Activated T-cell treated with anti-CD3 and anti-CD28 coated beads for 48 hours (primary cell): ENCODE results near the gene ADGRA3.
"Not testable (repeated sequence)": the region's sequence is repeated elsewhere in the genome, so short reads cannot be mapped to it uniquely, and the experiment has no call there.

ENCODE experiments used
- DNase-seq: peaks from one replicate; pipeline ENCODE4 v3.0.0-alpha.2; 2020; ENCODE audit warnings: low read depth

ADGRA3 gene

DNA sequence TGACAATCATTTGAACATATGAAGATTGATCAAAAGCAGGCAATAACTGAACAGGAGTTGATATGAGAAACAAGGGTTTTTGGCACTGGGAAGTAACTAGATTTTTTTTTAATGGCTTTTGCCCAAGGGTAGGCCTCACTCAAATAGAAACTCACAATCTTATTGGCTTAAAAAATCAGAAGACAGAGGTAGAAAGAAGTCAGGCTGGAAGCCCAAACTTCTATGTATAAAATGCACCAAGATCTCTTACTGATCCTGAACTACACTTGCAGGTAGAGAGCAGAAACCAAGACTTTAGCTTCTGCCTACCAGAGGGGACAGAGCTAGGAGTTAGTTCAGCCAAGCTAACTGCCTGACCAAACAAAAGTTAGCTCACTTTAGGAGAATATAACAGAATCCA is 74.9 kb downstream of the ADGRA3 start:
- DNase-seq, result no peak

DNA sequence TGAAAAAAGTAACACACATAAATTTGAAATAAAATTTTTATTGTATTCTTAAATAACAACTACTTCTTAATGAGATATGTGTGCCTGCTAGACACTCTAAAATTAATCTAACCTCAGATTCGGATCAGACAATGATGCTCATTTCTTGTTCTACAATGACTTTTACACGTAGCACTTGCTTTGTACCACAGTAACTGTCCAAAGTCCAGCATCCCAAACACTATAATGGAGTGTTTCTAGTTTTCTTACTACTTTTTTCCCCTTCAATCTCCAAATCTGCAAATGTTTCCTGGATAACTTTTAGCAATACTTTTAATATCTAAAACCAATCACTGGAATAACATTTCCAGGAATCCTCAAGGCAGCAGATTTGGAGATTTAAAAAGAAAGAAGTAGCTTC is 75.9 kb downstream of the ADGRA3 start:
- DNase-seq, result no peak

DNA sequence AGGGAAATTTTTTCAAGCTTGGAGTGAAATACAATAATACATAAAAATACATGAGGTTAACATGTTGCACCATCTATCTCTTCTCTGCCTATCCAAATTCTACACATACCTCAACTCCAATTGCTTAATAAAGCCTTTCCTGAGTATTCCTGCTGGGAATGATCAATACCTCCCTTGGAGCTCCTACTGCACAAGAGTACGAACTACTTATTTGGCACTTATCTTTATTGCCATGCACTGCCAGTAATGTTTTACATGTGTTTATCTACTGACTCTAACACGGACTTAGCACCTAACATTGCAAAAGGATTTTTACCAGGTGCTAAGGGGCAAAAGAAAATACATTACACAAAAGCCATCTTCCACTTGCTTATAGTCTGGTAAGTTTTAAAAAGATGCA is 80.2 kb downstream of the ADGRA3 start:
- DNase-seq, result no peak

DNA sequence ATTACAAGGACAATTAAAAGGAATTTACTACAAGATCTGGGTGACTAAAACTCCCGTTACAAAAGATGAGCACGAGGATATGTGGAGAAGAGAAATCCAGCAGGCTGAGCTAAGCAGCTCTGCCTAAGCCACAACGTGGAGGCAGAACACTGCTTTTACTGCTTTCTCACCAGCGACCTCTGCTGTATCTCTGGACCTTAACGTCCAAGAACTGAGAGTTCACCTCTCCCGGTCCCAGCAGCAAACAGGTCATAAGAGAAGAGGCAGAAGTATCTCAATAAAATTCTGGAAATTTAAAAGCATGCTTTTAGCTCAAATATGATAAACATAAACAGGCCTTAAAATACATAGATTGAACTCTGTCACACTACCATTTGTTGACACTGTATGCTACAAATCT is 81.0 kb downstream of the ADGRA3 start:
- DNase-seq, result no peak

DNA sequence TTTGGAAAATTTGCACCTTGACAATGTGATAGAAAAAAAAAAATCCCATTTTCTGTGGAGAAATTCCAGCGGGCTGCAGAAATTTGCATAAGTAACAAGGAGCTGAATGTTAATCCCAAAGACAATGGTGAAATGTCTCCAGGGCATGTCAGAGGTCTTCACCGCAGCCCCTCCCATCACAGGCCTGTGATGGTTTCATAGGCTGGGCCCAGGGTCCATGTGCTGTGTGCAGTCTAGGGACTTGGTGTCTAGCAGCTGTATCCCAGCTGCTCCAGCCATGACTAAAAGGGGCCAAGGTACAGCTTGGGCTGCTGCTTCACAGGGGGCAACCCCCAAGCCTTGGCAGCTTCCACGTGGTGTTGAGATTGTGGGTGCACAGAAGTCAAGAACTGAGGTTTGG is 85.2 kb downstream of the ADGRA3 start:
- DNase-seq, result no peak

DNA sequence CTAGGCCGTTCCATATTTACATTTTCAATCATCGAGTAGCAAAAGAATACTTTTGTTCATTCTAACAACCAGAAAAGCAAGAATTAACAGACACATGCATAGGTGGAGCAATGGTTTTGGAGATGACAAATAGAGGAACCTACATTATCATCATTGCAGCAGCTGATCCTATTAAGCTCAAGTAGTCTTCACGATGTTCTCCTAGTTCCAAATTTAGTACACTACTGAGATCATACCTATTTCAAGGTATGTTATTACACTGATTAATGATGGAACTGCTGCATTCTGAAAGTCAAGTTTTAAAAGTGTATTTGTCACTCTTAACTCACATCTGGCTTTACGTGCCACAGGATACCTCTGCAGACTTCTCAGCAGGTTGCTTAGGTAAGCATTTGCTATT is 87.4 kb downstream of the ADGRA3 start:
- no peak for DNase-seq

DNA sequence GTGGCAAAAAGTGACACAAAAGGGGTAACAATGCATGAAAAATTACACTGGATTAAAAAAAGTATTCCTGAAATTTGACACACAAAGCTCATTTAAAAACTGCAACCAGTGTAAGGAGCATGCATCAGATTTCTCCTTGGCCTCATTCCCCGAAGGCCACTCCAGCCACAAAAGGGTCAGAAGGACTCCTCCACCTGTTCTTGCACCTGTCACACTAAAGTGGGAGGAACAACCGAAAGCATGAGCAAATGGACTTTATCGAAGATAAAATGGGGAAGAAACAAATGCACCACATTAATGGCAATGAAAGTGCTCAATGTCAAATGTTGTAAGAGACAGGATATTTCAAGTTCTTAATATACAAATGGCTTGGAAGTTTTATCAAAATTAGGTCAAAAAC is 88.2 kb downstream of the ADGRA3 start:
- no peak for DNase-seq

DNA sequence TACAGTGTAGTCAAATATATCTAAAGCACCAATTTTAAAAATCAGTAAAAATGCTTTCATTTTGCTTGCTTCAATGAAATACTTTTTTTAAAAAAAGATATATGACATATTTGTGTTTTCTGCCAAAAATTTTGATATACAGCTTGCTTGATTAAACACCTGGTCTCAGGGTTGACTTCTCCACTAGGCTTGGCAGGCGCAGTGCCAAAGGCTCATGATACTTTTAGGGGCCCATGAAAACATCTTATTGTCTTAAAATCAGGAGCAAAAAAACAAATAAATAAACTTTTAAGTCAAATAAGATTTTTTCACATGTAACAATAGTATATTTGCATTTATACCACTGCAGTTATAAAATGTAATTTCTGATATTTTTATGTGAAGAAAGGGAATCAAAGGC is 95.6 kb downstream of the ADGRA3 start:
- no peak for DNase-seq

DNA sequence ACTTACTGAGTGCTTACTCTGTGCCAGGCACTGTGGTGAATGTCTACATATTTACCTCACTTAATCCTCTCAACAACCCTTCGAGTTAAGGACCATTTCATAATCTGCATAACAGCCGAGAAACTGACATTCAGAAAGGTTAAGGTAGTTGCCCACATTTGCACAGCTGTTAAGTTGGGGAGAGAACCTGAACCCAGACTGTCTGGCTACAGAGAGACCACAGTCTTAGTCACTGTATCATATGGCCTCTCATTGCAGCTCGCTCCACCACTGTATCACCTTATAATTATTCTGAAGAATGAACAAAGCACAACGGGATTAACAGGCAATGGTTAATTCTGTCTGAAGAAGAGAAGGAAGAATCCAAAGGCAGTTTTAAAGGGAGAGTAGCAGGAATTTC is 98.5 kb downstream of the ADGRA3 start:
- no peak for DNase-seq

DNA sequence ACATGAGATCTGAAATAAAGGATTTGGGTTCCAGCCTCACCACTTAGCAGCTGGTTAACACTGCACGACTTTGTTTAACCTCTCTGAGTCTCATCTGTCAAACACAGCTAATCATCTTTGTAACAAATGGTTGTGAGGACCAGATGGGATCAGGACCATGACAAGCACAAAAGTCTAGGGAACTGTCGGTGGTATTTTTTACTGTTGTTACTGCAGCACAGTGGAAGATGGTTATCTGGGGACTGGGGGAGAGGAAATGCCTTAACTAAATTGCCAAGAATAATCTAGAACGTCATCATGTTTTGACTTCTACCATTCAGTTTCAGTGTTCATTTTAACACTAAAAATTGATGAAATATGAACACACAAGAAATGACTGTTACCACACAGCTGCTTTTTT is 99.5 kb downstream of the ADGRA3 start:
- no peak for DNase-seq

DNA sequence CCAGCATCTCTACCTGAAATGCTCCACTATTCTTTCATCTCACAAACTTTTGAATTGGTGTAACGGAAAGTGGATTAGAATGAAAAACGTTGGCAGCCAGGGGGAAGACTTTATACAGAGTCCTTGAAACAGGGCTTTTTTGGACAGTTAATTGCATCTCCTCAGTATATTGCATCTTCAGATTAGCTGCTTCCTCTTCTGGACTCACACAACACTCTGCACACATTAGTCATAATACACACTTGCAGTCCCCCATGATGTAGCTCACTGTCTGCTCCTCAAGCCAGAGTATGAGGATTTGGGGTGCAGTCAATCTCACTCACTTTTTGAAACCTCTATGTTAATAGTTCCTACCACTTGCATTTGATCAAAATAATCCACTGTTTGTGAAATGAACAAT is 101.0 kb downstream of the ADGRA3 start:
- DNase-seq, result no peak

DNA sequence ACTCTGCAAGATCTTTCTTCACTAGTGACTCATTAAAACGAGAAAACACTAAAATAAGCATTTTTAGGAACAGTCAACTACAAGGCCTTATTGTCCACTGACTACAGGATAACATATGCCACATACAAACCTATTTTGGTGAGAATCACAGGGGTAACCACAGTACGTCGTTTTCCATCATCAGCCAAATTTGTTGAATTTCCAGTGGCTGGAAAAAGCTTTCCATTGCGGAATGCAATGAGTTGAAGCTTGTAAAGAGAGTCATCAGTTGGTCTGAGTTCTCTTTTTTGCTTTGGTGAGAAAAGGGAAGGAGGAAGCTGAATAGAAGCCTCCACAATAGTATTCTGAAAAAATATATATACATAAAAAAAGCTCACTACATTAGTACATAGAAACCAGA is 102.4 kb downstream of the ADGRA3 start:
- no peak for DNase-seq

DNA sequence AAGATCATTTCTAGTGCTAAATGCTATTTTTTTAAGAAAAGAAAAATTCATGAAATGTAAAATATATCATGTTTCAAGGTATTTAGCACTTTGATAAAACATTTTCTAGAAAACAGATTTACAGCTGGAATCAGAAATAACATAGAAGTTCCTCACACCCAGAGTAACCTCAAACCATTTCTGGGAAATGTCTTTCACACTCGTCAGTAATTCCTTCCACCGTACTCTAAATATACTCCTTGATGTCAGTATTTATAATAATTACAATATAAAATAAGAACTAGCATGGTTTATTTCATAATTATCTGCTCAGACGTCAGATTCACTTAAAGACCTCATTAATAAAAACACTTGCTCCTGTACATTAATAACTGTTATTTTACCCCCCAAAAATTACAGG is 103.9 kb downstream of the ADGRA3 start:
- DNase-seq, result no peak

DNA sequence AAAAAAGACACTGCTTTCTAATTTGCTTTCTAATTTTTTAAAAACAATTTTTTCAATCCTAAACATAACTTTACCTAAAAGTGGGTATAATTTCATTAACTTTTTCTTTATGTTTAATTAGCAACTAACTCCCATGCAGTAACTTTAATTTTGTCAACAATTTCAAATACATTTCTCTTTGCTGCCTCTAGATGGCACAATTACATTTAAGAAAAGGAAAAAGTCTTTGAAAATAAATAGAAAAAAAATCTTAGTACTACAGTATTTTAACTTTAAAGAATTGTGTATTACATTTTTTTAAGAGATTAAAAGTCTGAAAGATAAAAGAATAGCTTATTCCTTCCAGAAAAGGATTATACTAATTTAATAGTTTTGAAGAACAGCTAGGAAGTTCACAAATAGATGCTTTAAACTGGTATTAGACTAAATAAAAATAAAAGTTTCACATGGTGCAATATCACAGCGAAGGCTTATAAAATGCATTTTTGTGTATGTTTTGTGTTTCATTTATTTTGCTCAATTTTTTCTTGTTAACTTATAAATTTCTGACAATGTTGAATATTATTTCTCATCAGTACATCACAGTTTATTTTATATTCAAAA is 105.1 kb downstream of the ADGRA3 start:
- DNase-seq, result no peak

DNA sequence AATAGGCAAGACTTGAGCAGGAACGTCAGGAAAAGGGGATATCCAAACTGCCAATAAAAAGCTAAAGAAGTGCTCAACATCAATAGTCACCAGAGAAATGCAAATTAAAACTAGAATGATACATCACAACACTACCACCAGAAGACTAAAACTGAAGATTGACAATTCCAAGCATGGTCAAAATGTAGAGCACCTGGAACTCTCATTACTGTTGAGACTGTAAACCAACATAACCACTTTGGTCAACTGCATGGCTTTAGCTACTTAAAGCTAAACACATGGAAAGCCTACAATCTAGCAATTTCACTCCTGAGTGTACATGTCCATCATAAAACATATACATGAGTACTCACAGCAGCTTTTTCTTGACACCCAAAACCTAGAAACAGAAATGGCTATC is 107.4 kb downstream of the ADGRA3 start:
- no peak for DNase-seq

DNA sequence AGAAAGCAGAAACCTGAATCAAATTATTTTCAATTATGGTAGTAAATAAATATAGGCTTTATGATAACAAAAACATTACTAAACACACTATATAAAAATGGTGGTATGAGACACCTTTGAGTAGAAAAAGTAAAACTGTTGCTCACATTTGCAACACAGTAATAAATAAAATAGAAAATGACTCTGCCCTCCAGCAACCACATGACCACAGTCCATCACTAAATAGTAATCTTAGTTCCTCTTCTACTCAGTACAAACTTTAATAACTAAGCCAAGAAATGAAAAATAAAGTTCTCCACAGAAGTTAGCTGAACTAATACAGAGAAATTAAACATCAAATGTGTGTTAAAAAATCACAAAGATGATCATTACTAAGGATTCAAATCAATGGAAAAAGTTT is 108.5 kb downstream of the ADGRA3 start:
- DNase-seq, result no peak

DNA sequence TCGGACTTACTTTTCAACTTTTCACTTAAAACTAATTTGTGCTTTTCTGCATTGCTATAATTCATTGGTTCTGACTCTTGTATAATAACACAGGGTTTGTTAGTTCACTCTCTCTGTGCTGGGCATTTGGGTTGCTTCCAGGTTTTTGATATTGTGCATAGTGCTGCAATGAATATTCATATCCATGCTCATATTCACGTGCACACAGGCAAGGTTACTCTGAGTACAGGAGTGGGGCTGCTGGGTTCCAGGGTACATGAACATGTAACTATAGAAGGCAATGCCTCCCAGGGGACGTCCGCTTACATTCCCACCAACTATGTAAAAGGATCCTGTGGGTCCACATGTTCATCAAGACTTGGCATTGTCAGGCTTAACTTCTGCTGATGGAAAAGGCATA is 117.2 kb downstream of the ADGRA3 start:
- DNase-seq, result no peak

DNA sequence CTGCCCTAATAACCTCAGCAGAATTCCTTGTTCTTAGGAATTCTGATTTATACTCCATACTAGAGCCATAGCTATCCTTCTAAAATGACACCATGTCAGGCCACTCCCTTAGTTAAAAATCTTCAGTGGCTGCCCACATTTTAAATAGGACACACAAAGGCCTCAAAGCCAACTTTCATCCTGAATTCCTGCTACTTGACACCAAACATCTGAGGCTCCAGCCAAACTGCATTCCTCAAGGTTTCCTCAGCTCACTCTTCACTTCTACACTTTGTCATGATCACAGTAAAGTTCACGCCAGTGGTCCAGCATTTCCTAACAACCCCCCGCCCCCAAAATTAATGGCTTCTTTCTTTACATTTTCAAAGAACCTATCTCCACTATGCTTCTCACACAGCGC is 124.3 kb downstream of the ADGRA3 start:
- no peak for DNase-seq

DNA sequence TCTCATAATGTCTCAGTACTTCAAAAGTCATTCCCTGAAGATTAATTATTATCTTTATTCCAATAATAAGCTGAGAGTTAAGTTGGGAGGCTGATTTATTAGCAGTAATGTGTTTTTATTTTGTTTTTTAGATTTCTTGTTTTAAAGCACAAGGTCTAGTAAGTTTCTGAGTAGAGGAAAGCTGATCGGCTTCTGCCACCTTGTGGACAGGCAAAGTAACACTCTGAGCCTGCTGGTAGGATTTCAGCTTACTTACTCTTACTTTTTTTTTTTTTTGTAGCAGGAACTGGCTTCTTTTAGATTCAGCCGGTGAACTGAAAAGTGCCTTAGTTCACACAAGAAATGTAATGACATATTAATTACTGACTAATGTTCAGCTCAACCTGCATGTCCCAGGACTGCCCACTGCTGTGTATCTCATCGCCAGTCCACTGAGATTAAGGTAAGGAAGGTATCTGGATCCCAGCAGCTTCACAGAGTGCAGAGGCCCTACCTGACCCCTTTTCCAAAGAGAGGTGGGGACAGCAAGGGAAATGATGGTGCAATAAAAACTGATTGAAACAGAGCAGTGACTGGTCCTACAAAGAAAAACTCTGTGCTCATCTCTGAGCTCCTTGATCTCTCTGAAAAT is 126.5 kb downstream of the ADGRA3 start:
- peak; percentile 16 for DNase-seq

DNA sequence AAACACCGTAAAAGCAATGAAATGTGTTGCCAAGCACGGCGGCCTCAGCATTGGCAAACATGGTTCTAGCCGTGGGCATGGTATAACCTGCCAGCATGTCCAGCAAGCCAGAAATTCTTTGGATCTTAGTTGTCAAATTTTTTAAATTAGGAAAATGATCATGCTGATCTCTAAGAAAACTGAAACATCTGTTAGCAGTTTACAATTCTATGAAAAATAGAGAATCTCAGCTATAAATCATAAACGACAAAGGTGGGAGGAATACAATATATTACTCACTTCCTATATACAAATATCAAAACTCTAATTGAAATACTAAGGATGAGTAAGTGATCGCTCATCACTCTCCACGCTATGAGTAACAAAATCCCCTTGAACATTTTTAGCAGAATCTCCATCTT is 130.3 kb downstream of the ADGRA3 start:
- DNase-seq, result no peak

DNA sequence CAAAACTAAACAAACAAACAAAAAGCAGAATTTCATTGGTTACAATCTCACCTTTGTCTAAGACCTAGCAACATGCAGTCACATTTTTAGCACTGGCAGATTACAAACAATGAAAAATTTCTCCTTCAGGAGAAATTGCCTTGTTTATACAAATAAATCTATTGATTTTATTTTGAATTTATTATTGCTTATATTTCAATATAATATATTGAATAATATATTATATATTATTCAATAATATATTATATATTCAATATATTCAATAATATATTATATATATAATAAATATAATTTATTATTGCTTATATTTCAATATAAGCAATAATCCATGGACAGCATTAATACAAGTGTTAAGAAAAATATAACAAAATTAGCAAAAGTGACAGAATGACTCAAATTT is 131.7 kb downstream of the ADGRA3 start:
- DNase-seq, result no peak

DNA sequence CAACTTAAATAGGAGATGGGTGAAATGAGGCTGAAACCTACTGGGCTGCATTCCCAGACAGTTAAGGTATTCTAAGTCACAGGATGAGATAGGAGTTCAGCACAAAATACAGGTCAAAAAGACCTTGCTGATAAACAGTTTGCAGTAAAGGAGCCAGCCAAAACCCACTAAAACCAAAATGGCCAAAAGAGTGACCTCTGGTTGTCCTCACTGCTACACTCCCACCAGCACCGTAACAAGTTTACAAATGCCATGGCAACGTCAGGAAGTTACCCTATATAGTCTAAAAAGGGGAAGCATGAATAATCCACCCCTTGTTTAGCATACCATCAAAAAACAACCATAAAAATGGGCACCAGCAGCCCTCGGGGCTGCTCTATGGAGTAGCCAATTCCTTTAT is 133.7 kb downstream of the ADGRA3 start:
- DNase-seq, result not testable (repeated sequence)

DNA sequence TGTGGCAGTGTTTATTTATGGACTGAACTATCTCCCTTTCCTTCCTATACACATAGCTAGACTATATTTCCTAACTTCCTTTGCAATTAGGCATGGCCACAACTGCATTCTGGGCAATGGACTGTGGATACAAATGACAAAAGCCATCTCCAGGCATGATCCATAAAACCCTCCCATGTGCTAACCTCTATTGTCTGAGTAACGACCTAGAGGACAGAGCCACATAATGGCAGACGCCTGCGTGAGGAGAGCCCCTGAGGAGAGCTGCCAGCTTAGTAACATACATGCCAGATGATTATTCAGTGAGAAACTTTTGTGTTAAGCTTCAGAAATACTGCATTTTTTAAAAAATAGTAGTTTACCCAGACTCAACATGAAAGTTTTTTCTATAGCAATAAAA is 142.9 kb downstream of the ADGRA3 start:
- no peak for DNase-seq

DNA sequence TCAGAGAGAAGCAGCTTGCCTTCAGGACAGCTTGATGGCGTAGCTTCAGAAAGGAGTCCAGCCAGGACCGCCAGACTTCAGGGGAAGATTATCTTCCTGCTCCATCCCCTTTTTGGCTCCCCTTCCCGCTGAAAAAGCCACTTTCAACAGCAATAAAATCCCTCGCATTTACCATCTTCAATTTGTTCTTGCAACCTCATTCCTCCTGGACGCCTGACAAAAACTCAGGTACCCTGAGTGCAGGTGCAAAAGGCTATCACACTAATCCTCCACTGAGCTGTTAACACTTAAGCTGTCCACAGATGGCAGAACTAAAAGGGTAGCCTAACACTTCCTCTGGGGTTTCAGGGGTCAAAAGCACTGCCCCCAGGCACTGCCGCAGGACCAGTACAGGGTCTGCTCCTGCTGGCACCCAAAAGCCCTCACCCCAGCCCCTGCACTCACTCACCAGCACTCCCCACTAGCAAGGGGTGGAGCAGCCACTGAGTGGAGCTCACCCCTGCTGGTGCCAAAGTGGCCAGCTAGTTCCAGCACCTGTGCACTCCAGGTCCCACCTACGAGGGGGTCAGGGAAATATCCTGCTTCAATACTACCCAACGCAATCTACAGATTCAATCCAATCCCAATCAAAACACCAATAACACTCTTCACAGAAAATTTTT is 145.8 kb downstream of the ADGRA3 start:
- no peak for DNase-seq
